Stomach (tissue), 4 donors: ENCODE data around the gene OTUD7B.

Experiments used
- CTCF ChIP-seq, 7 experiments: fragments of 450-650 bp in 4 of 7; fragments of 200-600 bp in 3 of 7; sonication (generic) in 3 of 7; IDR thresholded peaks; one replicate each; pipeline ENCODE4 v1.5.1; 2016 to 2019; ENCODE audit warnings: antibody characterized with exemption in 7 of 7, control low read depth in 2 of 7, mild to moderate bottlenecking in 1 of 7
- EP300 ChIP-seq: sonication (generic); formaldehyde crosslinking; IDR thresholded peaks from one replicate; pipeline ENCODE4 v1.6.1; 2017; ENCODE audit warnings: antibody characterized with exemption
- POLR2A ChIP-seq, 4 donors: fragments of 450-650 bp; IDR thresholded peaks; one replicate each; pipeline ENCODE4 v1.6.1; 2016; ENCODE audit warnings: antibody characterized with exemption in 4 of 4, control low read depth in 2 of 4, mild to moderate bottlenecking in 1 of 4, moderate library complexity in 1 of 4
- POLR2AphosphoS5 ChIP-seq, 3 donors: sonication (generic); formaldehyde crosslinking; IDR thresholded peaks; one replicate each; pipeline ENCODE4 v1.6.1; 2016; ENCODE audit warnings: antibody characterized with exemption in 3 of 3

GRCh38 chr1:149962736-149963135 is 47.8 kb downstream of the OTUD7B start:
- TF ChIP-seq CTCF (IDR thresholded peaks at IDR 0.05), result no peak
- no peak for TF ChIP-seq EP300
- no peak for TF ChIP-seq POLR2A (IDR thresholded peaks at IDR 0.05)
- TF ChIP-seq POLR2AphosphoS5 (IDR thresholded peaks at IDR 0.05), result no peak
